AG09309 (cell line): ENCODE results near the gene GPR63.

Experiments
- DNase-seq: peaks from one replicate; pipeline ENCODE4 v3.0.0-alpha.2; 2010; ENCODE audit warnings: low read depth
- H3K4me3 ChIP-seq: 2 replicates; pipeline ENCODE4 v1.5.1; 2011; ENCODE audit warnings: mild to moderate bottlenecking, low read depth, low read length, moderate library complexity; ENCODE audit not compliant: control insufficient read depth
- TF ChIP-seq, protein P1 (sequence below): IDR thresholded peaks from 2 replicates; pipeline ENCODE4 v1.5.1; 2011; ENCODE audit warnings: mild to moderate bottlenecking, low read depth, low read length, inconsistent platforms; ENCODE audit not compliant: insufficient read depth, control insufficient read depth; ENCODE audit errors: missing control alignments

The GPR63 gene

DNA sequence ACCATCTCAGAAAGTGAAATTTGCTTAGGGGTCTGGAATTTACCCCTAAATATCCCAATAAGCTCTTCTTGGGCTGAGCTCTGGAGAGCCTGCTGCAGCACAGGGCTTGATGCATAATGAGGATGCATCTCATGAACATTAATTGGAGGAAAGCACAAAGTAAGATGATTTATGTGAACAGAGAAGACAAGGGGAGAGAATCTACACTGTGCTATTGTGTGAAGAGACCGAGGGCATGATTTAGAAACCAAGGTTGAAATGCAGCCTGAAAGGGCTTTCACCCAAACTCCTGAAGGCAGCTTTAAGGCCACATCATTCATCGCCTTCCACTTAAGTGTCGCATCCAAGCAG is 27.8 kb upstream of the GPR63 start:
- TF ChIP-seq, protein P1, sequence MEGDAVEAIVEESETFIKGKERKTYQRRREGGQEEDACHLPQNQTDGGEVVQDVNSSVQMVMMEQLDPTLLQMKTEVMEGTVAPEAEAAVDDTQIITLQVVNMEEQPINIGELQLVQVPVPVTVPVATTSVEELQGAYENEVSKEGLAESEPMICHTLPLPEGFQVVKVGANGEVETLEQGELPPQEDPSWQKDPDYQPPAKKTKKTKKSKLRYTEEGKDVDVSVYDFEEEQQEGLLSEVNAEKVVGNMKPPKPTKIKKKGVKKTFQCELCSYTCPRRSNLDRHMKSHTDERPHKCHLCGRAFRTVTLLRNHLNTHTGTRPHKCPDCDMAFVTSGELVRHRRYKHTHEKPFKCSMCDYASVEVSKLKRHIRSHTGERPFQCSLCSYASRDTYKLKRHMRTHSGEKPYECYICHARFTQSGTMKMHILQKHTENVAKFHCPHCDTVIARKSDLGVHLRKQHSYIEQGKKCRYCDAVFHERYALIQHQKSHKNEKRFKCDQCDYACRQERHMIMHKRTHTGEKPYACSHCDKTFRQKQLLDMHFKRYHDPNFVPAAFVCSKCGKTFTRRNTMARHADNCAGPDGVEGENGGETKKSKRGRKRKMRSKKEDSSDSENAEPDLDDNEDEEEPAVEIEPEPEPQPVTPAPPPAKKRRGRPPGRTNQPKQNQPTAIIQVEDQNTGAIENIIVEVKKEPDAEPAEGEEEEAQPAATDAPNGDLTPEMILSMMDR, result no peak

DNA sequence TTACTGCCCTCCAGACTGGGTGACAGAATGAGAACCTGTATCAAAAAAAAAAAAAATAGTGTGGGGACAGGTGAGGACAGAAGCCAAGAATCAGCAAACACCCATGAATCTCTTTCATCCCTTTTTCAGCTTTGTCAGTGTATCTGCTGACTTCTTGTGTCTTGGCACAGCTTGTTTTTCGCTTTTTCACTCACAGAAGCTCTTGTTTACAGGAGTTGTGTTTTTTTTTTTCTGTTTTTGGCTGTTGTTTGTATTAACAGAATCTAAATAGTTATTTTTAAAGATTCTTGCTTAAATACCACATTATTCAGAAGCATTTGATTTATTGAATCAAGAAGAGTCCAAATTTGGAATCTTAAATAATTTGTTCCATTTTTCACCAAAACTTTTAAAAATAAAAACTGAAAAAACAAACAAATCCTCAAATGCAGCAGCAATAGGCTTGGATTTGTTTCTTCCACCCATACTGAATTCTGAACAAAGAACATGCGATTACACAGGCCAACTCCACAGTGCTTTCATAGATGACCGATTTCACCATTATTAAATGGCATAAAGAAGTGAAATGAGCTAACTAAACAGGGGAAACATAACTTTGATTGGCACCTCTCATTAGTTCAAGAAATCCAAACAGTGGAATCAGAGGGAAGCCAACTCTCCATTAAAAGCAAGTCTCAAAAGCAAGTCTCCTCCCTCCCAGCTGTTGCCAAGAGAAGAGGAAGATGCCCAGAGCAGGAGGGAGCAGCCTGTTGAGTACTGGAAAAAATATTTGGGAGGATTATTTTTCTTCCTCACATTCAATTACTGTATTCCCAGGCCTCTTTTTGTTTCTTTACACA is 27.2 kb upstream of the GPR63 start:
- no peak for DNase-seq
- TF ChIP-seq, protein P1, result no peak

More for the DNA sequence above, 27.8 kb upstream of the GPR63 start:
- H3K4me3 ChIP-seq, result no peak overlapping the region
- DNase-seq, result no peak

GRCh38 chr6:96862560-96862959 is 25.3 kb upstream of the GPR63 start:
- no peak for DNase-seq
- TF ChIP-seq, protein P1, result no peak
- H3K4me3 ChIP-seq, result no peak overlapping the region

More for the DNA sequence above, 27.2 kb upstream of the GPR63 start:
- no peak overlapping the region for H3K4me3 ChIP-seq

DNA sequence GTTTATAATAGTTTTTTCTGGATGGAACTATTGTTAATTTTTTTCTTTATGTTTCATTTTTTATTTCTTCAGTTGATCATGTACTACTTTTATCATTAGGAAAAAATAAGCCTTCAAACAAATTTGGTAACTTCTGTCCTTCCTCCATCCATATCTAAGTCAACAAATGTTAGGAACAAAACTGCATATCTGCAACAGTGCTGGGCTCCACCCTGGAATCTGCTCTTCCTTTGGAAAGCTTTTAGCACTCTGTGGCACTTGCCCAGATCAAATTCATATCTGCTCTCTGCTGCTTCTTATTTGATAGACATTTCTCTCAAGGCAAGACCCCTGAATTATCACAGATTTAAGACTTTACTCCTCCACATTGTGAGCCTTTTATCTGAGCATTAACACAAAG is 24.3 kb upstream of the GPR63 start:
- TF ChIP-seq, protein P1, result no peak
- no peak for DNase-seq
- no peak overlapping the region for H3K4me3 ChIP-seq

DNA sequence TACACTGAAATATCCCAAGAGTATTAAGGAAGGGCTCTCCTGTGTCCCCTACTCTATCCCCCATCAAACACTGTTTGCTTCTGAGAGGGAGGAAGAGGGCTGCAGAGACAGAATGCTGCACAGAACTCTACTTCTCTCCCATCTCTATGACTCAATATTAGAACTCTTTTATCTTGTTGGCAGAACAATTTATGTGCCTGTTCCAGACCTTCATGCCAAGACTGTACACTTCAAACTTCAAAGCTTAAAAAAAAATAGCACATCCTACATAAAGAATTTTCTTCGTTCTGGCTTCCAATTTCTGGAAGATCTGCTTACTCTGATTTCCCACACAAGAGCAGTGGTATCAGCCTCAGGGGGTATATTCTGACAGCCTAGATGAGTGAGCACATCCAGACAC is 19.6 kb upstream of the GPR63 start:
- TF ChIP-seq, protein P1, result no peak
- H3K4me3 ChIP-seq, result no peak overlapping the region
- no peak for DNase-seq

- TF ChIP-seq, protein P1, result no peak
- H3K4me3 ChIP-seq, result no peak overlapping the region
- DNase-seq, result no peak
Measured at GRCh38 chr6:96853083-96853482, 15.8 kb upstream of the GPR63 start.
